KMS-11 (cell line): ENCODE measurements around the gene PLTP.

Source experiments
- H2AFZ ChIP-seq: fragments of 200-600 bp; sonication (generic); 2 replicates; pipeline ENCODE4 v1.6.1; 2016; ENCODE audit warnings: antibody characterized with exemption, mixed run types, low read depth
- H3K27ac ChIP-seq: fragments of 200-600 bp; sonication (generic); 2 replicates; pipeline ENCODE4 v1.6.1; 2016; ENCODE audit warnings: mild to moderate bottlenecking, mixed run types
- H3K27me3 ChIP-seq: fragments of 200-600 bp; sonication (generic); 2 replicates; pipeline ENCODE4 v1.6.1; 2017; ENCODE audit warnings: mild to moderate bottlenecking, low read depth, mixed run types, moderate library complexity; ENCODE audit not compliant: insufficient read depth
- H3K36me3 ChIP-seq: fragments of 200-600 bp; sonication (generic); 2 replicates; pipeline ENCODE4 v1.6.1; 2017; ENCODE audit warnings: mild to moderate bottlenecking, mixed run types; ENCODE audit not compliant: insufficient read depth
- H3K4me1 ChIP-seq: fragments of 200-600 bp; sonication (generic); 2 replicates; pipeline ENCODE4 v1.6.1; 2016; ENCODE audit warnings: mild to moderate bottlenecking, low read depth, mixed run types; ENCODE audit not compliant: poor library complexity, severe bottlenecking
- H3K4me2 ChIP-seq: fragments of 200-600 bp; sonication (generic); 2 replicates; pipeline ENCODE4 v1.7.0; 2016; ENCODE audit warnings: mild to moderate bottlenecking, mixed run types
- H3K4me3 ChIP-seq: fragments of 200-600 bp; sonication (generic); IDR thresholded peaks from 2 replicates; pipeline ENCODE4 v1.6.1; 2017; ENCODE audit warnings: low read depth, low read length, mixed read lengths; ENCODE audit not compliant: insufficient read depth
- H3K79me2 ChIP-seq: fragments of 200-600 bp; sonication (generic); 2 replicates; pipeline ENCODE4 v1.6.1; 2016; ENCODE audit warnings: low read depth, mixed run types; ENCODE audit not compliant: insufficient read depth
- H3K9ac ChIP-seq: fragments of 200-600 bp; sonication (generic); 2 replicates; pipeline ENCODE4 v1.6.1; 2016; ENCODE audit warnings: mild to moderate bottlenecking, mixed run types
- H4K20me1 ChIP-seq: fragments of 200-600 bp; sonication (generic); 2 replicates; pipeline ENCODE4 v1.6.1; 2016; ENCODE audit warnings: mild to moderate bottlenecking, mixed run types; ENCODE audit not compliant: insufficient read depth
- TF ChIP-seq, protein P1 (sequence below): fragments of 200-600 bp; sonication (generic); conservative IDR thresholded peaks from 2 replicates; pipeline ENCODE4 v1.6.1; 2017; ENCODE audit warnings: low read depth, mild to moderate bottlenecking, antibody characterized with exemption, low read length, moderate library complexity, mixed read lengths

Gene PLTP

DNA sequence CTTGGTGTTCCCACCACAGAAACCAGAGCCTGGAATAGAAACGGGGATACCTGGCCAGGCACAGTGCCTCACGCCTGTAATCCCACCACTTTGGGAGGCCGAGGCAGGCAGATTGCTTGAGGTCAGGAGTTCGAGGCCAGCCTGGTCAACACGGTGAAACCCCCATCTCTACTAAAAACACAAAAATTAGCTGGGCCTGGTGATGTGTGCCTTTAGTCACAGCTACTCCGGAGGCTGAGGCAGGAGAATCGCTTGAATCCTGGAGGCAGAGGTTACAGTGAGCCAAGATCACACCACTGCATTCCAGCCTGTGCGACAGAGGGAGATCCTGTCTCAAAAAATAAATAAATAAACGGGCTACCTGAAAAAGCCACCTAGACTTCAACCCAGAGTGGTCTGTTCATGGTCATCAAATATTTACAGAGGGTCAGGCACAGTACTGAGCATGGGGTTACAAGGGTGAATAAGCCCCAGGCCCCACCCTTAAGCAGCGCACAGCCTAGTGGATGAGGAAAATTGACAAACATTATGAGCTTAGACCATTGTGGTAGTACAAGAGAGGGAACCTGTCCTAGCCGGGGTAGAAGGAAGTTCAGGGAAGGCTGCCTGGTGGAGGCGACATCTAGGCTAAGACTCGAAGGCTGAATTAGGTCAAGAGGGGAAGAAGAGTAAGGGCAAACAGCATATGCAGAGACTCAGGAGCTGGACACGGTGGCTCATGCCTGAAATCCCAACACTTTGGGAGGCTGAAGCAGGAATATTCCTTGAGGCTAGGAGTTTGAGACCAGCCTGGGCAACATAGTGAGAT is 15.3 kb upstream of the PLTP start:
- no peak overlapping the region for H3K9ac ChIP-seq
- H3K4me3 ChIP-seq: no peak overlapping the region
- H3K36me3 ChIP-seq: no peaks in the 10 kb centered on the region
- peaks cover 20% of the 10 kb centered on the region for H3K4me1 ChIP-seq
- H3K4me2 ChIP-seq: no peak overlapping the region
- no peaks in the 10 kb centered on the region for H3K79me2 ChIP-seq
- H3K27ac ChIP-seq: no peak overlapping the region
- TF ChIP-seq, protein P1, sequence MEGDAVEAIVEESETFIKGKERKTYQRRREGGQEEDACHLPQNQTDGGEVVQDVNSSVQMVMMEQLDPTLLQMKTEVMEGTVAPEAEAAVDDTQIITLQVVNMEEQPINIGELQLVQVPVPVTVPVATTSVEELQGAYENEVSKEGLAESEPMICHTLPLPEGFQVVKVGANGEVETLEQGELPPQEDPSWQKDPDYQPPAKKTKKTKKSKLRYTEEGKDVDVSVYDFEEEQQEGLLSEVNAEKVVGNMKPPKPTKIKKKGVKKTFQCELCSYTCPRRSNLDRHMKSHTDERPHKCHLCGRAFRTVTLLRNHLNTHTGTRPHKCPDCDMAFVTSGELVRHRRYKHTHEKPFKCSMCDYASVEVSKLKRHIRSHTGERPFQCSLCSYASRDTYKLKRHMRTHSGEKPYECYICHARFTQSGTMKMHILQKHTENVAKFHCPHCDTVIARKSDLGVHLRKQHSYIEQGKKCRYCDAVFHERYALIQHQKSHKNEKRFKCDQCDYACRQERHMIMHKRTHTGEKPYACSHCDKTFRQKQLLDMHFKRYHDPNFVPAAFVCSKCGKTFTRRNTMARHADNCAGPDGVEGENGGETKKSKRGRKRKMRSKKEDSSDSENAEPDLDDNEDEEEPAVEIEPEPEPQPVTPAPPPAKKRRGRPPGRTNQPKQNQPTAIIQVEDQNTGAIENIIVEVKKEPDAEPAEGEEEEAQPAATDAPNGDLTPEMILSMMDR: no peak
- no peak overlapping the region for H2AFZ ChIP-seq
- no peaks in the 10 kb centered on the region for H4K20me1 ChIP-seq
- no peaks in the 10 kb centered on the region for H3K27me3 ChIP-seq

DNA sequence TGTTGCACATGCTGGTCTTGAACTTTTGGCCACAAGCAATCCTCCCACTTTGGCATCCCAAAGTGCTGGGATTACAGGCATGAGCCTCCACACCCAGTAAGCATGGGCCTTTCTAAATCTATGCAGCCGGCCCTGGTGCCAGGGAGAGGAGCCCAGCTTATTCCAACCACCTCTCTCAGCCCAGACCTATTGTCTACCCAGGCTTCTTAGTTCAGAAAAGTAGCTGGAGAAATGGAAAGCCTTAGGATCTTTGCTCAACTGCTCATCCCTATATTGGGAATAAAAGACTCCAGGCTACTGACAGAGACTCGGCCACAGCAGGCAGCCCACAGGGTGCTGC is 14.7 kb upstream of the PLTP start:
- Histone ChIP-seq H4K20me1 (no peaks in the 10 kb centered on the region), H3K4me2 (no peak overlapping the region), H3K4me3 (no peak overlapping the region), H2AFZ (no peak overlapping the region), H3K79me2 (no peaks in the 10 kb centered on the region), H3K9ac (no peak overlapping the region), H3K36me3 (no peaks in the 10 kb centered on the region), H3K27me3 (no peaks in the 10 kb centered on the region), H3K4me1 (peaks cover 20% of the 10 kb centered on the region), H3K27ac (no peak overlapping the region)
- TF ChIP-seq, protein P1: no peak

DNA sequence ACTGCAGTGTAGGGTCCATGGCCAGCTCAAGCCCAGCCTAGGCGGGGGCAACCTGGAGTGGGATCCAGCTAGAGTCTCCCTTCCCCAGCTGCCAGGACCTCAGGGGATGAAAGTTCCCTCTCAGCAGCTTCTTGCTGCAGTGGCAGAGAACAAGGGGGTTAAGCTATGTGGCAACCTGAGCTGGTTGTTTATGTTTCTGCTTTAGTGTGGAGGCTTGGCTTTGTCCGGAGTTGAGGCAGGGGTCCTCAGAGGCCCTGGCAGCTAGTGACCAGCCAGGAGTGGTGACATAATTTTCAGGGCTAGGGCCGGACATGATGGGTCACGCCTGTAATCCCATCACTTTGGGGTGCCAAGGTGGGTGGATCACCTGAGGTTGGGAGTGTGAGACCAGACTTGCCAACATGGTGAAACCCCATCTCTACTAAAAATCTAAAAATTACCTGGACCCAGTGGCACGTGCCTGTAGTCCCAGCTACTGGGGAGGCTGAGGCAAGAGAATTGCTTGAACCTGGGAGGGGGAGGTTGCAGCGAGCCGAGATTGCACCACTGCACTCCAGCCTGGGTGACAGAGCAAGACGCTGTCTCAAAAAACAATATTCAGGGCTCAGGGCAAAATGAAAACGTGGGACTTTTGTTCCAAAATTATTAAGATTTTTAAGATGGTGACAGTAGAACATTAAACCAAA is 14.0 kb upstream of the PLTP start:
- Histone ChIP-seq H3K4me2 (no peak overlapping the region), H2AFZ (no peak overlapping the region), H3K9ac (no peak overlapping the region), H4K20me1 (no peaks in the 10 kb centered on the region), H3K4me3 (no peak overlapping the region), H3K27ac (no peak overlapping the region), H3K27me3 (no peaks in the 10 kb centered on the region), H3K4me1 (peaks cover 20% of the 10 kb centered on the region), H3K79me2 (no peaks in the 10 kb centered on the region), H3K36me3 (no peaks in the 10 kb centered on the region)
- TF ChIP-seq, protein P1: no peak

DNA sequence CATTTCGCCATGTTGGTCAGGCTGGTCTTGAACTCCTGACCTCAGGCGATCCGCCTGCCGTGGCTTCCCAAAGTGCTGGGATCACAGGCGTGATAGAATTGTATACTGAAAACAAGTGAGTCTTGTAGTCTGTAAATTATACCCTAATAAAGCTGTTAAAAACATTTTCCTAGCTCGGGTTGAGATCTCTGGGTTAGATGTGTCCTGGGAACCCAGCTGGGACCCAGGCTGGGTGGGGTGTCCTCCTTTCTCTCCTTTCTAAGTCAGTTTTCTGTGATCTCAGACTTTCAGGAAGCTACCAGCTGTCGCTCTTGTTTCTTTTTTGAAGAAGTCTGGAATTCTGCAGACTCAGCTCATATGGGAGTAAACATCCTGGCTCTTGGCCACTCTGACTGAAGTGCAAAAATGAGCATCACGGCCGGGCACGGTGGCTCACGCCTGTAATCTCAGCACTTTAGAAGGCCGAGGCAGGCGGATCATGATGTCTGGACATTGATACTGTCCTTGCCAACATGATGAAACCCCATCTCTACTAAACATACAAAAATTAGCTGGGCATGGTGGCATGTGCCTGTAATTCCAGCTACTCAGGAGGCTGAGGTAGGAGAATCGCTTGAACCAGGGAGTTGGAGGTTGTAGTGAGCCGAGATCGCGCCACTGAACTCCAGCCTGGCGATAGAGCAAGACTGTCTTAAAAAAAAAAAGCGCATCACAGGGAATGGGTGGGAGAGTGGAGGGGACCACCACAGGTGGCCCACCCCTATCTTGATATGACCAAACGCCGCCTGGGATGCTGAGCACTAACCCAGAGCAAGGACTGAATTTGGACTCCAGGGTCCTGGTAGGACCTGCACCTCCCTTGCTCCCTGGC is 12.7 kb upstream of the PLTP start:
- H3K4me3 ChIP-seq: no peak overlapping the region
- TF ChIP-seq, protein P1: no peak
- no peaks in the 10 kb centered on the region for H4K20me1 ChIP-seq

More for the DNA sequence above, 12.7 kb upstream of the PLTP start:
- Histone ChIP-seq H3K27me3 (no peaks in the 10 kb centered on the region), H2AFZ (peak overlapping the region; percentile 51), H3K9ac (peak overlapping the region; percentile 2; the same call in 1 of the 2 replicates), H3K4me2 (peak overlapping the region; percentile 42), H3K4me1 (peaks cover 20% of the 10 kb centered on the region), H3K79me2 (no peaks in the 10 kb centered on the region), H3K27ac (peak overlapping the region; percentile 30; the same call in 1 of the 2 replicates), H3K36me3 (no peaks in the 10 kb centered on the region)
